Measurements from ENCODE around the gene ZNF646.

GRCh38 chr16:31113121-31114120, 39.2 kb downstream of the ZNF646 start:
- no peak for TF ChIP-seq GATA2 (IDR thresholded peaks at IDR 0.05; ENCODE audit: low read depth, low read length)
- TF ChIP-seq GATA3 (IDR thresholded peaks at IDR 0.05; ENCODE audit: low read depth, low read length), result no peak

Measured in SH-SY5Y (cell line).